Activated CD4-positive, alpha-beta T cell treated with anti-CD3 and anti-CD28 coated beads, Interleukin-2, amount 10 ng/mL, durations not matched to agents 7 days and 5 days (primary cell): ENCODE measurements around the gene MRPL30. TPM values are rescaled to one million over a fixed set of nuclear protein-coding genes. Genes with fewer than 3 reads are reported as not detected.

ENCODE experiments used
- CTCF ChIA-PET: fragments of 350-600 bp; sonication (Branson Sonifier 250); formaldehyde crosslinking; loops from one replicate; lab custom pipeline; 2021; ENCODE audit warnings: antibody characterized with exemption; lab: Charles Lee
- POLR2A ChIA-PET: fragments of 350-600 bp; sonication (Branson Sonifier 250); formaldehyde crosslinking; loops from one replicate; lab custom pipeline; 2021; ENCODE audit warnings: antibody characterized with exemption; lab: Charles Lee
- DNase-seq: peaks from one replicate; pipeline ENCODE4 v3.0.0-alpha.2; 2020
- H3K27ac Mint-ChIP-seq: one replicate; pipeline ENCODE4 v1.8.0; 2021; ENCODE audit warnings: mild to moderate bottlenecking, moderate library complexity, mixed read lengths
- H3K27me3 Mint-ChIP-seq: one replicate; pipeline ENCODE4 v1.8.0; 2021; ENCODE audit warnings: mixed read lengths
- H3K36me3 Mint-ChIP-seq: one replicate; pipeline ENCODE4 v1.8.0; 2021; ENCODE audit warnings: low read depth, mixed read lengths
- H3K4me1 Mint-ChIP-seq: one replicate; pipeline ENCODE4 v1.8.0; 2021; ENCODE audit warnings: mixed read lengths
- H3K4me3 Mint-ChIP-seq: one replicate; pipeline ENCODE4 v1.8.0; 2021; ENCODE audit warnings: mild to moderate bottlenecking, moderate library complexity, mixed read lengths
- H3K9me3 Mint-ChIP-seq: one replicate; pipeline ENCODE4 v1.8.0; 2021; ENCODE audit warnings: mixed read lengths
- total RNA-seq, 2 experiments: library from RNA; stranded (reverse); gene quantifications; one replicate each; pipeline ENCODE4 v1.2.3, GENCODE V29; 2021

The MRPL30 gene
- total RNA-seq, 2 experiments from 2014 or later, result 22.6 to 23.9 TPM

DNA sequence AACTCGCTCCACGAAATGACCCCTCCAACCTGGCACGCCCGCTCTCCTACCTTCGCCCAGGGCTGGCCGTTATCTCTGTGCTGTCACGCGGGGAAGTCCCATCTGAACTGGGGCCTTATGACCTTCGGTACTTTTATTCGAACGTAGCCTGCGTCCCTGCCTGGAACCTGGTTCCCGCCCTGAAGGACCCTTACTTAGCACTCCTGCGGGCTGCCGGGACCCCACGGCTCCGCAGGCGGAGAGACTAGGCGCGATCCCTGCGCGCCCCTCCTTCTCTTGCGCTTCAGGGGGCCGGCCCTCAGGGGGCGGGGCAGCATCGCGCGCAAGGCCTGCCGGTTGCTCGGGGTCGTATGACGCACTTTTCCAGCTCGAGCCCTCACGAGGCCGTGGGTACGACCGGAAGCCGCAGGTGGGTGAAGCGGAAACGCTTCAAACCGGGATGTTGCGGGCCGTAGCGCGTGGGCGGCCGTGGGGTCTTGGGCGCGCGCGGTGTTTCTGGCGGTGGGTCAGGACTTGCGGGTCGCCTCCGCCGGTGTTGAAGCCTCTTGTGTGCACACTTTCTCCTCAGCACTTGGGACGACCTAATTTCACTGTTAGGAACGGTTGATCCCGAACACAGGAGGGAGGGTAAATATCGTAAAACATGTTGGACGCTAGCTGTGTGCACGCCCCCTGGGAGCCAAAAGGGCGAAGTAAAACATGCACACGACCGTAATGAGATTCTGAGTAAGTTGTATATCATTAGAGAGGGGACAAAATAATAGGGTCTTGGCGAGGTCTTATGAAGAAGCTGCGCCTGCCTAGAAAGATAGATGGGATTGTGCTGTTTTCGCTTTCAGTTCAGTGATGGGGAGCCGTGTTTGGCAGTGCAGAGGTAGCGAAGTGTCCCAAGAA lies 26.1 kb upstream of the MRPL30 start, which contains the start of the genes LIPT1 and TSGA10:
TSS of gene LIPT1 (plus strand) at position 325 of the 894 bp plus-strand sequence. CDS start 6,991 bp downstream, outside the sequence.
TSS of gene TSGA10 (minus strand) at position 300 of the 894 bp plus-strand sequence. CDS start 45,503 bp downstream, outside the sequence.
- Mint-ChIP-seq H3K4me1 (peaks cover 29% of the 10 kb centered on the region), H3K27me3 (no peaks in the 10 kb centered on the region), H3K27ac (peak within 1 kb of the TSS; percentile 90), H3K4me3 (no peak within 1 kb of the TSS), H3K36me3 (peaks cover 21% of the 10 kb centered on the region), H3K9me3 (no peaks in the 10 kb centered on the region)
- ChIA-PET POLR2A (interaction anchor here (1.0 to 1.1 kb wide), 3 partner anchors 14 to 27 kb away, joined by 3 read pairs; partner anchors contain the start of gene C2orf15), CTCF (interaction anchor here (1.3 to 1.7 kb wide), 2 partner anchors 14 to 20 kb away, joined by 3 to 5 read pairs; partner anchors contain the start of gene C2orf15)
- peak; percentile 93 for DNase-seq

DNA sequence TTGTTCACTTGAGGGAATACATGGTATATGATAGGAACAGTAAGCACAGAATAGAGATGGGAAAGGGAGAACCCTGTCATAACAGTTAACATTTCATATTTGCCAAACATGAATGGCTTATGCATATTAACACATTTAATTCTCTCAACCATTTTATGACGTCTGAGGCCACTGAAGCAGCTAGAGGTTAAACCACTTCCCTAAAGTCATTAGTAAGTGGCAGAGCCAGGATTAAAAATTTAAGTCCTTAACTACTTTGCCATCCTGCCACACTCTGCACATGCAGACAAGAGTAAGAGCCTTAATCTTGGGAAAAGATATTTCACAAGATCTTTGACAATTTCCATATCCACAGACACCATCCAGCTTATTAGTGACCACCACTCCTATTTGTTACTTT lies 24.1 kb upstream of the MRPL30 start:
- Mint-ChIP-seq H3K36me3 (peaks cover 23% of the 10 kb centered on the region), H3K9me3 (no peaks in the 10 kb centered on the region), H3K27ac (no peak overlapping the region), H3K27me3 (no peaks in the 10 kb centered on the region), H3K4me1 (peaks cover 26% of the 10 kb centered on the region), H3K4me3 (no peak overlapping the region)
- no peak for DNase-seq
- ChIA-PET POLR2A (no interaction called here), CTCF (interaction anchor here (1.4 to 1.5 kb wide), 2 partner anchors 9 to 23 kb away, joined by 3 to 5 read pairs; no protein-coding TSS in a partner anchor)

DNA sequence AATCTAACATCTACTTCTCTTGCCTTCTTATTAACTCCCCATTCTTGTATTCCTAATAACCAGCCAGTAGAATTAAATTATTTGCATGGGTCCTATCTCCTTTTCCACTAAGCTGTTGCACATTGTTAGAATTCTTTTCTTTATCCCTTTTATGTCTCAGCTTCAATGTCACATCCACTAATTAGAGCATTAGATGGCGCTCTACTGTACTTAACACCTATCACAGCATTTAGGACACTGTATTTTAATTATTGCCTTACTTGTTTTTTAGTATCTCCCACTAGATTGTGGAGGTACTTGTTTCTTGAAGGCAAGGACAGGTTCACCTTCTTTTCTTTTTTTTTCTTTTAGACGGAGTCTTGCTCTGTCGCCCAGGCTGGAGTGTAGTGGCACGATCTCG lies 22.4 kb upstream of the MRPL30 start:
- H3K27ac Mint-ChIP-seq, result no peak overlapping the region
- no peak for DNase-seq
- peaks cover 26% of the 10 kb centered on the region for H3K4me1 Mint-ChIP-seq
- H3K9me3 Mint-ChIP-seq, result no peaks in the 10 kb centered on the region
- CTCF ChIA-PET, result interaction anchor here (1.3 to 1.4 kb wide), 2 partner anchors 10 to 22 kb away, joined by 3 to 5 read pairs; no protein-coding TSS in a partner anchor
- H3K27me3 Mint-ChIP-seq, result no peaks in the 10 kb centered on the region
- no peak overlapping the region for H3K4me3 Mint-ChIP-seq
- H3K36me3 Mint-ChIP-seq, result peaks cover 26% of the 10 kb centered on the region
- POLR2A ChIA-PET, result no interaction called here

DNA sequence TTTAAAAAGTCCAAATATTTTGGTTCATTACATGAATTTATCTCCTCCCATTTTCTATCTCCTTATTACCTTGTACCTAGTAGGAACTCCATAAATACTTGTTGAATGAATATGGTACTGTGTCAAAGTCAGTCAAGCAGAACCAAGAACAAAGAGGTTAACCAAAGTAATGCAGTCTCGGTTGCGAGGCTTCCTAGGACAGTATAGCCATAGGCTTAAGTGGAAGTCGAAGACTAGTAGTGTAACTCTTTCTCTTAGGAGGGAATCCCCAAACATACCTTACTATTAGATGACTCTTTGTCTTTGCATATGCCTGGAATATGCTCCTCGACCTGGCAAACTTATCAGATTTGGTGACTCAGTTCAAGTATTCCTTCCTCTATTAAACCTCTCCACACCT lies 21.4 kb upstream of the MRPL30 start:
- Mint-ChIP-seq H3K4me1 (peaks cover 26% of the 10 kb centered on the region), H3K36me3 (peaks cover 31% of the 10 kb centered on the region), H3K27ac (no peak overlapping the region), H3K4me3 (no peak overlapping the region), H3K27me3 (no peaks in the 10 kb centered on the region), H3K9me3 (no peaks in the 10 kb centered on the region)
- ChIA-PET CTCF (no interaction called here), POLR2A (no interaction called here)
- DNase-seq, result no peak

DNA sequence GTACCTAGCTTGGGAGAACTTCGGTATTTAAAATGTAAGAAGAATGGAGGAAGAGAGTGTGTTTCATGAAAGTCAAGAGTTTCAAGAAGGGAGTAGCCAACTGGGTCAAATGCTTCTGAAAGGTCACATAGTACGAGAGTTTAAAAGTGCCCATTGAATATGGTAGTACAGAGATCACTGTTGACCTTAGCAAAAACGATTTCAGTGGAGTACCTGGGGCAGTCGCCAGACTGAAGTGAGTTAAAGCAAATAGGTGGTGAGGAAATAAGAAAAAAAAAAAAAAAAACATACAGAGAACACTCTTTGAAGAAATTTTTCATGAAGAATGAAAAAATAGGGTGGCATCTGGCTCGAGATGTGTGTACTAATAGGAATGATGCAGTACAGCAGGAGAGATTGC lies 14.8 kb upstream of the MRPL30 start:
- DNase-seq, result no peak
- Mint-ChIP-seq H3K27me3 (no peaks in the 10 kb centered on the region), H3K27ac (no peak overlapping the region), H3K9me3 (no peaks in the 10 kb centered on the region), H3K36me3 (peaks cover 44% of the 10 kb centered on the region), H3K4me3 (no peak overlapping the region), H3K4me1 (peaks cover 12% of the 10 kb centered on the region)
- POLR2A ChIA-PET, result no interaction called here
- CTCF ChIA-PET, result interaction anchor here (0.6 to 0.7 kb wide), 2 partner anchors 9 to 358 kb away, joined by 3 read pairs; no protein-coding TSS in a partner anchor

DNA sequence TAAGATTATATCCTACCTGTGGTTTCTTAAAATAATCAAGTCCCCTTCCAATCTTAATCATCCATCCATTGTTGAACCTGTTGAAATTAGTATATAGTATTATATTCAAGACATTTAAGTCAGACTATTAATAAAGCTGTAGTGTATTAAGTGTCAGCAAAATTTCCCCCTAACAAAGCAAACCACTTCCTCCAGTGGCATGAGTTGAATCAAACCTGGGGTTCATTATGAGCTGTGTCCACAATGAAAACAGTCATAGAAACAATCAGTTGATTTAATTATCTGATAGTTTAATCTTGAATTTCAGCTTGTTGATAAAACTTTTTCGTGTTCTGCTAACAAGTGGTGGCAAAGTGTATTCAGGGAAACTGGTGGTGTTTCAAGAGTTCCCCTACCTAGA lies 11.4 kb upstream of the MRPL30 start:
- H3K36me3 Mint-ChIP-seq, result peaks cover 43% of the 10 kb centered on the region
- no peaks in the 10 kb centered on the region for H3K27me3 Mint-ChIP-seq
- DNase-seq, result no peak
- H3K27ac Mint-ChIP-seq, result no peak overlapping the region
- peaks cover 19% of the 10 kb centered on the region for H3K4me1 Mint-ChIP-seq
- H3K9me3 Mint-ChIP-seq, result no peaks in the 10 kb centered on the region
- H3K4me3 Mint-ChIP-seq, result no peak overlapping the region
- ChIA-PET CTCF (no interaction called here), POLR2A (no interaction called here)

DNA sequence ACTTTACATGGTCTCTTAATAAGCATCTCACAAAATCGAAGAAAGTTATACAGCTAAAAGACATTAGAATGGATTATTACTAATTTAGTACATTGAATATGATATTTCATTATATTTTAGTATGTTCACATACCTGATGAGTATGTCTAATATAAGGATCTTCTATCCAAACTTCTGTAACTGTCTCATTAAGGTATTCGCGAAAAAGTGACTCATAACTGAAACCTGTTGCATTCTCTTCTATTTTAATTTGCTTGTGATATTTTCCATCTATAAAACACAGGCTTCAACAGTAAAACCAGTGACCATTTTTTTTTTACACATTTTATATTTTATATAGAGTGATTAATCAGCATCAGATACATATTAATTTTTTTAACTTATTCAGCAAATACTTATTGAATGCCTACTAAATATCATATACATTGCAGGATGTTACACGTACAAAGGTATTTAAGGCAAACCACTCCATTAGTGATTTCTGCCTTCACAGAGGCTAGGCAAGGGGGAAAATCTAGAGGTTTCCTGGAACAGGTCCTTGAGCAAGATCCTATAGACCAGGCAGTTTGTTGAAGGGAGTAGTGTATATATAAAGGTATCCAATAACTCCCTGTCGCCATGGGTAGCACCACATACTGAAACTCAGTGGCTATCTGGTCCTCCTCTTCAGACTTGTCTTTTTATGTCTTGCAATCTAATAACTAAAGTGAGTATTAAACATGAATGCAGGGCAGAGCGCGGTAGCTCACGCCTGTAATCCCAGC lies 9.4 kb upstream of the MRPL30 start:
- Mint-ChIP-seq H3K9me3 (no peaks in the 10 kb centered on the region), H3K27ac (no peak overlapping the region), H3K4me3 (no peak overlapping the region), H3K4me1 (peaks cover 32% of the 10 kb centered on the region), H3K36me3 (peaks cover 48% of the 10 kb centered on the region), H3K27me3 (no peaks in the 10 kb centered on the region)
- DNase-seq, result no peak
- ChIA-PET CTCF (no interaction called here), POLR2A (no interaction called here)

DNA sequence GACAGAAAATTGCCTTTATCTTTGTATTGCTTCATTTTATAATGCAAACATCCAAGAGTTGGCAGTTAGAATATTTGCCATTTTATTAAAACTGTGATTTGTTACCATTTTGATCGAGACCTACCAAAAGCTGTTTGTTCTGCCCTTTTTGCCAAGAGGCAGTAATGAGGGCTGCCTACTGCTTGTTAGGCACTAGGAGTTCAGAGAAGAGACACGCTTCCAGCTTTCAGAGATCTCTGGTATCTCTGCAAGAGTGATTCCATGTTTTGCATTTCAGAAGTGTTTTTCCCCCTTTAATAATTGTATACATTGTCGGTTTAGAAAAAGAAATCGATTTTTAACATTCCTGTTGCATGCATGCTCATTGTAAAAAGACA lies 628 bp downstream of the MRPL30 start:
- ChIA-PET POLR2A (interaction anchor here (0.8 kb wide), 1 partner anchor 26 kb away, joined by 3 read pairs; no protein-coding TSS in a partner anchor), CTCF (no interaction called here)
- Mint-ChIP-seq H3K4me3 (peak overlapping the region; percentile 99), H3K27me3 (no peaks in the 10 kb centered on the region), H3K36me3 (peaks cover 21% of the 10 kb centered on the region), H3K9me3 (no peaks in the 10 kb centered on the region), H3K27ac (peak overlapping the region; percentile 95), H3K4me1 (peaks cover 54% of the 10 kb centered on the region)
- DNase-seq, result no peak

DNA sequence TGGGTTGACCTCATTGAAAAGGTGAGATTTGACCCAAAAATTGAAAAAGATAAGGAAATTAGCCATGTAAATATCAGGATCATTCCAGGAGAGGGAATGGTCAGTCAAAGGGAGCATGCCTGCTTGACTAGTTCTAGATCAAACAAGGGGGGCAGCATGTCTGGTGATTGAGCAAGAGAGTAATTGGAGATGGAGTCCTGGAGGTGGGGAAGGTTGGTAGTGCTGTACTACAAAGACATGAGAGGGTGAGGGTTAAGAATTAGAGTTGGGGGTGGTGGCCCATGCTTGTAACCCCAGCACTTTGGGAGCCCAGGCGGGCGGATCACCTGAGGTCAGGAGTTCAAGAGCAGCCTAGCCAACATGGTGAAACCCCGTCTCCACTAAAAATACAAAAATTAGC lies 2.0 kb downstream of the MRPL30 start:
- ChIA-PET POLR2A (interaction anchor here (0.6 kb wide), 1 partner anchor 220 kb away, joined by 3 read pairs; no protein-coding TSS in a partner anchor), CTCF (no interaction called here)
- no peaks in the 10 kb centered on the region for H3K27me3 Mint-ChIP-seq
- no peak for DNase-seq
- peak overlapping the region; percentile 23 for H3K4me3 Mint-ChIP-seq
- H3K4me1 Mint-ChIP-seq, result peaks cover 48% of the 10 kb centered on the region
- H3K9me3 Mint-ChIP-seq, result no peaks in the 10 kb centered on the region
- peaks cover 22% of the 10 kb centered on the region for H3K36me3 Mint-ChIP-seq
- H3K27ac Mint-ChIP-seq, result no peak overlapping the region

DNA sequence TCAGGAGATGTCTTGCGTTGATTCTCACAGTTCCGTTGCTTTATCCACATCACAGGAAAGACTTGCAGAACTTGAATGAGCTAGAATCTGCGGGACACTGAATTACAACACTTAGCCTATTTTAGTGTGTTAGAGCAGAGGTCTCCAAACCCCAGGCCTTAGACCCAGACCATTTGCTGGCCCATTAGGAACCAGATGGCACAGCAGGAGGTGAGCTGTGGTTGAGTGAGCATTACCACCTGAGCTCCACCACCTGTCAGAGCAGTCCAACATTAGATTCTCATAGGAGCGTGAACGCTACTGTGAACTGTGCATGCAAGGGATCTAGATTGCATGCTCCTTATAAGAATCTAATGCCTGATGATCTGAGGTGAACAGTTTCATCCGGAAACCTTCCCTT lies 3.8 kb downstream of the MRPL30 start:
- CTCF ChIA-PET, result interaction anchor here (1.0 to 1.4 kb wide), 2 partner anchors 153 to 1485 kb away, joined by 3 read pairs; partner anchors contain the start of gene EIF5B
- POLR2A ChIA-PET, result no interaction called here

DNA sequence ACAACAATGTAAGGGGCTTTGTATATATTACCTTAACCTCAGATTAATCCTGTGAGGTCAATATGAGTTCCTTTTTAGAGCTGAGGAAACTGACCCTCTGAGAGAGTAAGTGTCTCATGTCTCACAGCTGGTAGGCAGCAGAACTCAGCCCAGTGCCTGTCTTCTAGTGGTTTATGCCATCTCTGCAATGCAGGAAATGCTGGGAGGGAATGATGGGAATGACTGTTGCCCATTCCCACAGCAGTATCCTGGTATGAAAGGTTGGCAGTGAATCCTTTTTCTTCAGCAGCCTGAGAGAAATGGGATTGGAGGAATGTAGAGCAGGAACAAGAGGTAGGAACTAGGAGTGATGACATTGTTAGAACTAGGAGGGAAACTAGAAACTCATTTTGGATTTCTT lies 6.0 kb downstream of the MRPL30 start:
- Mint-ChIP-seq H3K4me3 (no peak overlapping the region), H3K4me1 (peaks cover 22% of the 10 kb centered on the region), H3K27ac (no peak overlapping the region), H3K9me3 (no peaks in the 10 kb centered on the region), H3K27me3 (no peaks in the 10 kb centered on the region), H3K36me3 (peaks cover 38% of the 10 kb centered on the region)
- no peak for DNase-seq
- ChIA-PET POLR2A (no interaction called here), CTCF (no interaction called here)

More for the DNA sequence above, 3.8 kb downstream of the MRPL30 start:
- no peaks in the 10 kb centered on the region for H3K27me3 Mint-ChIP-seq
- no peaks in the 10 kb centered on the region for H3K9me3 Mint-ChIP-seq
- no peak for DNase-seq
- peaks cover 23% of the 10 kb centered on the region for H3K36me3 Mint-ChIP-seq
- no peak overlapping the region for H3K27ac Mint-ChIP-seq
- no peak overlapping the region for H3K4me3 Mint-ChIP-seq
- H3K4me1 Mint-ChIP-seq, result peaks cover 34% of the 10 kb centered on the region

DNA sequence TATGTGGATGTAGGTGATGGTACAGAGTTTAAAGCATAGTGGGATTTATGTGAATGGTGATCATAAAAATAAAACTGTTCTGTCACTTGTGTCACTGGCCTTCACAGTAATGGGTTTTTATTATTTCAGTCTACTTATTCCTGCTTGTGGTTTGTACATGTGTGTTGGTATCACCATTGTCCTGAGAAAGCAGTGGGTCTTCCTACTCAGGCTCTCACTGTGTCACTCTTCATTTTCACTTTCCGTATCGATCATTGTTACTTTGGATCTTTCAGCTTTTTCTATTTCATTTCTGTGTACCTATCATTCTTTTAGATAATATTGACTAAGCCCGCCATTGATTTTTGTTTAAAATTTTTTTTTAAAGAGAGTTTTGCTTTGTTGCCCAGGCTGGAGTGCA lies 7.4 kb downstream of the MRPL30 start:
- peaks cover 2% of the 10 kb centered on the region for H3K9me3 Mint-ChIP-seq
- no peak for DNase-seq
- ChIA-PET POLR2A (no interaction called here), CTCF (interaction anchor here (0.7 kb wide), 1 partner anchor 21 kb away, joined by 6 read pairs; no protein-coding TSS in a partner anchor)
- no peak overlapping the region for H3K27ac Mint-ChIP-seq
- no peaks in the 10 kb centered on the region for H3K27me3 Mint-ChIP-seq
- peaks cover 15% of the 10 kb centered on the region for H3K4me1 Mint-ChIP-seq
- no peak overlapping the region for H3K4me3 Mint-ChIP-seq
- peaks cover 49% of the 10 kb centered on the region for H3K36me3 Mint-ChIP-seq
